ENCODE data around the gene RHOC.
"Not testable (repeated sequence)": the region's sequence is repeated elsewhere in the genome, so short reads cannot be mapped to it uniquely, and the experiment has no call there.

RHOC gene

DNA sequence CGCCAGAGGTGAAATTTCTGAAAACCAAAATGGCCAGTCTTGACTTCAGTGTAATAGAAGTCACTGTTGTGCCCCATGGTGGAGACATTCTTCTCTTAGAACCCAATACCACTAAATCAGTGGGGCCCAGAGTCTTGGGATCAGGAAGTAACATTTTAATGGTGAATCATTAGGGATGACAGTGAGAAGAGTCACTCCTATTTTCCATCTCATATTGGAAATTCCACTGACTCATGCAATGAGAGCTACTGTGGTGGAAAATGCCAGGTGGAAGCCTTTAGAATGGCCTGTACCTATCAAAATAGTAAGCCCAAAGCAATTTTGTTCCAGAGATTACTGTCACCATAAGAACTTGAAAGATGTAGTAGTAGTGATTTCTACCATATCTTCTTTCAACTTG is 28.8 kb upstream of the RHOC start:
- TF ChIP-seq, protein P1, sequence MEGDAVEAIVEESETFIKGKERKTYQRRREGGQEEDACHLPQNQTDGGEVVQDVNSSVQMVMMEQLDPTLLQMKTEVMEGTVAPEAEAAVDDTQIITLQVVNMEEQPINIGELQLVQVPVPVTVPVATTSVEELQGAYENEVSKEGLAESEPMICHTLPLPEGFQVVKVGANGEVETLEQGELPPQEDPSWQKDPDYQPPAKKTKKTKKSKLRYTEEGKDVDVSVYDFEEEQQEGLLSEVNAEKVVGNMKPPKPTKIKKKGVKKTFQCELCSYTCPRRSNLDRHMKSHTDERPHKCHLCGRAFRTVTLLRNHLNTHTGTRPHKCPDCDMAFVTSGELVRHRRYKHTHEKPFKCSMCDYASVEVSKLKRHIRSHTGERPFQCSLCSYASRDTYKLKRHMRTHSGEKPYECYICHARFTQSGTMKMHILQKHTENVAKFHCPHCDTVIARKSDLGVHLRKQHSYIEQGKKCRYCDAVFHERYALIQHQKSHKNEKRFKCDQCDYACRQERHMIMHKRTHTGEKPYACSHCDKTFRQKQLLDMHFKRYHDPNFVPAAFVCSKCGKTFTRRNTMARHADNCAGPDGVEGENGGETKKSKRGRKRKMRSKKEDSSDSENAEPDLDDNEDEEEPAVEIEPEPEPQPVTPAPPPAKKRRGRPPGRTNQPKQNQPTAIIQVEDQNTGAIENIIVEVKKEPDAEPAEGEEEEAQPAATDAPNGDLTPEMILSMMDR (IDR thresholded peaks at IDR 0.05; ENCODE audit: insufficient read depth, low read length, poor library complexity, severe bottlenecking), result no peak
- no peak for TF ChIP-seq EZH2phosphoT487 (conservative IDR thresholded peaks at IDR 0.05; ENCODE audit: low read length)
- Histone ChIP-seq H2AFZ (ENCODE audit: low read depth, low read length, severe bottlenecking) (no peak overlapping the region), H3K4me3 (ENCODE audit: insufficient read depth, low read length, poor library complexity, severe bottlenecking) (no peak overlapping the region), H3K27me3 (ENCODE audit: low read length) (no peaks in the 10 kb centered on the region), H3K4me2 (ENCODE audit: low read depth, low read length, poor library complexity, severe bottlenecking) (no peak overlapping the region), H3K27ac (ENCODE audit: low read depth, low read length) (no peak overlapping the region), H3F3A (ENCODE audit: insufficient read depth) (no peaks in the 10 kb centered on the region), H4K20me1 (ENCODE audit: low read depth, low read length) (no peaks in the 10 kb centered on the region), H3K9me3 (ENCODE audit: insufficient read depth, low read length) (no peaks in the 10 kb centered on the region), H3K79me2 (ENCODE audit: insufficient read depth, low read length) (no peaks in the 10 kb centered on the region), H3K9ac (ENCODE audit: low read length) (no peak overlapping the region), H3K9me2 (replicated peaks; ENCODE audit: insufficient read depth, low read length) (no peaks in the 10 kb centered on the region), H3K36me3 (ENCODE audit: low read length) (no peaks in the 10 kb centered on the region)

DNA sequence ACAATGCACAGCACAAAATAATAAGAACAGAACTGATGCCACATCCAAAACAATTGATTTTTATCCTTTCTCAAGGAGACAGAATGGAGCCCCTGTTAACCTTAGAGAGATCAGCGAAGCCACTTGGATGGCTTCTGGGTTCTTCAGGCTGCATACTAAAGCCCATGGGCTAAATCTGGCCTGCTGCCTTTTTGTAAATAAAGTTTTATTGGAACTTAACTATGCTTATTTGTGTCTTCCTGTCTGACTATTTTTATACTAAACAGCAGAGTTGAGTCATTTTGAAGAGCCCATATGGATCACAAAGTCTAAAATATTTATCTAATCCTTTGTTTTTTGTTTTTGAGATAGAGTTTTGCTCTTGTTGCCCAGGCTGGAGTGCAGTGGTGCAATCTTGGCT is 24.5 kb upstream of the RHOC start:
- H3K9me2 ChIP-seq (replicated peaks; ENCODE audit: insufficient read depth, low read length), result no peaks in the 10 kb centered on the region
- no peaks in the 10 kb centered on the region for H3K36me3 ChIP-seq (ENCODE audit: low read length)
- no peaks in the 10 kb centered on the region for H3K9me3 ChIP-seq (ENCODE audit: insufficient read depth, low read length)
- H3K27ac ChIP-seq (ENCODE audit: low read depth, low read length), result no peak overlapping the region
- no peak for TF ChIP-seq EZH2phosphoT487 (conservative IDR thresholded peaks at IDR 0.05; ENCODE audit: low read length)
- H3K27me3 ChIP-seq (ENCODE audit: low read length), result no peaks in the 10 kb centered on the region
- no peaks in the 10 kb centered on the region for H4K20me1 ChIP-seq (ENCODE audit: low read depth, low read length)
- H3F3A ChIP-seq (ENCODE audit: insufficient read depth), result no peaks in the 10 kb centered on the region
- no peak overlapping the region for H3K4me2 ChIP-seq (ENCODE audit: low read depth, low read length, poor library complexity, severe bottlenecking)
- no peak overlapping the region for H3K9ac ChIP-seq (ENCODE audit: low read length)
- no peaks in the 10 kb centered on the region for H3K79me2 ChIP-seq (ENCODE audit: insufficient read depth, low read length)
- H2AFZ ChIP-seq (ENCODE audit: low read depth, low read length, severe bottlenecking), result no peak overlapping the region
- H3K4me3 ChIP-seq (ENCODE audit: insufficient read depth, low read length, poor library complexity, severe bottlenecking), result no peak overlapping the region

DNA sequence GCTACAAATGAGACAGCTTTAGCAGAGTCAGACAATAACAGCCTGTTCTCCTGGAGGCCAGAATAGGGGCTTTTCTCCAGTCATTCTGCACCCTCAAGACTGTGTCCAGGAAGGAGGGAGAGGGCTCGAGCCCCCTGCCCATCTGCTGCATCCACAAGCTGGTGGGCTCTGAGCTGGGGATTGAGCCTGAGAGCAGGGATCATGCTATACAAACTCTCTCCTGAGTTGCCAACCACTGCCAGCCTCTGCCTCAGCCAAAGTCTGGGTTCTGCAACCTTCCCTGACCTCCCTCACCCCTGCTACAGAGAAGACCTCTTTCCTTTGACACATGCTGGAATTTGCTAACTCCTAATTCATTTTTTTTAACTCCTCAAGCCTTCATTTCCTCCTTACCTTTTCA is 23.0 kb upstream of the RHOC start:
- no peak overlapping the region for H3K4me2 ChIP-seq (ENCODE audit: low read depth, low read length, poor library complexity, severe bottlenecking)
- H2AFZ ChIP-seq (ENCODE audit: low read depth, low read length, severe bottlenecking), result no peak overlapping the region
- H3K9me3 ChIP-seq (ENCODE audit: insufficient read depth, low read length), result no peaks in the 10 kb centered on the region
- TF ChIP-seq, protein P1 (IDR thresholded peaks at IDR 0.05; ENCODE audit: insufficient read depth, low read length, poor library complexity, severe bottlenecking), result no peak
- no peak for TF ChIP-seq EZH2phosphoT487 (conservative IDR thresholded peaks at IDR 0.05; ENCODE audit: low read length)
- no peaks in the 10 kb centered on the region for H3K9me2 ChIP-seq (replicated peaks; ENCODE audit: insufficient read depth, low read length)
- no peaks in the 10 kb centered on the region for H3K27me3 ChIP-seq (ENCODE audit: low read length)
- H3F3A ChIP-seq (ENCODE audit: insufficient read depth), result no peaks in the 10 kb centered on the region
- H3K36me3 ChIP-seq (ENCODE audit: low read length), result no peaks in the 10 kb centered on the region
- no peak overlapping the region for H3K9ac ChIP-seq (ENCODE audit: low read length)
- no peak overlapping the region for H3K4me3 ChIP-seq (ENCODE audit: insufficient read depth, low read length, poor library complexity, severe bottlenecking)
- H3K27ac ChIP-seq (ENCODE audit: low read depth, low read length), result no peak overlapping the region
- no peaks in the 10 kb centered on the region for H3K79me2 ChIP-seq (ENCODE audit: insufficient read depth, low read length)
- no peaks in the 10 kb centered on the region for H4K20me1 ChIP-seq (ENCODE audit: low read depth, low read length)

DNA sequence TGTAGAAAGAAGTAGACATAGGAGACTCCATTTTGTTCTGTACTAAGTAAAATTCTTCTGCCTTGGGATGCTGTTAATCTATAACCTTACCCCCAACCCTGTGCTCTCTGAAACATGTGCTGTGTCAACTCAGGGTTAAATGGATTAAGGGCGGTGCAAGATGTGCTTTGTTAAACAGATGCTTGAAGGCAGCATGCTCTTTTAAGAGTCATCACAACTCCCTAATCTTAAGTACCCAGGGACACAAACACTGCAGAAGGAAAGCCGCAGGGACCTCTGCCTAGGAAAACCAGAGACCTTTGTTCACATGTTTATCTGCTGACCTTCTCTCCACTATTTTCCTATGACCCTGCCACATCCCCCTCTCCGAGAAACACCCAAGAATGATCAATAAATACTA is 22.1 kb upstream of the RHOC start:
- not testable (repeated sequence) for H3K36me3 ChIP-seq (ENCODE audit: low read length); H4K20me1 ChIP-seq (ENCODE audit: low read depth, low read length); H3F3A ChIP-seq (ENCODE audit: insufficient read depth); H3K27me3 ChIP-seq (ENCODE audit: low read length); H3K79me2 ChIP-seq (ENCODE audit: insufficient read depth, low read length); H3K9ac ChIP-seq (ENCODE audit: low read length); H3K4me2 ChIP-seq (ENCODE audit: low read depth, low read length, poor library complexity, severe bottlenecking); H3K27ac ChIP-seq (ENCODE audit: low read depth, low read length); H2AFZ ChIP-seq (ENCODE audit: low read depth, low read length, severe bottlenecking); H3K9me3 ChIP-seq (ENCODE audit: insufficient read depth, low read length); H3K4me3 ChIP-seq (ENCODE audit: insufficient read depth, low read length, poor library complexity, severe bottlenecking); H3K9me2 ChIP-seq (replicated peaks; ENCODE audit: insufficient read depth, low read length)

DNA sequence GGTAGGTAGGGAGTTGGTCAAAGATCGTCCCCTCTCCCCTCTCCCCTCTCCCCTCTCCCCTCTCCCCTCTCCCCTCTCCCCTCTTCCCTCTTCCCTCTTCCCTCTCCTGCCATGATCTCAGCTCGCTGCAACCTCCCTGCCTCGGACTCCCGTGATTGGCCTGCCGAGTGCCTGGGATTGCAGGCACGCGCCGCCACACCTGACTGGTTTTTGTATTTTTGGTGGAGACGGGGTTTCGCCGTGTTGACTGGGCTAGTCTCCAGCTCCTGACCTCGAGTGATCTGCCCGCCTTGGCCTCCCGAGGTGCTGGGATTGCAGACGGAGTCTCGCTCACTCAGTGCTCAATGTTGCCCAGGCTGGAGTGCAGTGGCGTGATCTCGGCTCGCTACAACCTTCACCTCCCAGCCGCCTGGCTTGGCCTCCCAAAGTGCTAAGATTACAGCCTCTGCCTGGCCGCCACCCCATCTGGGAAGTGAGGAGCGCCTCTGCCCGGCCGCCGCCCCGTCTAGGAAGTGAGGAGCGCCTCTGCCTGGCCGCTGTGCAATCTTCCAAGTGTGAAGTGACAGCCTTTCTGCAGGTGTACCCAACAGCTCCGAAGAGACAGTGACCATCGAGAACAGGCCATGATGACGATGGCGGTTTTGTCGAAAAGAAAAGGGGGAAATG is 21.5 kb upstream of the RHOC start:
- not testable (repeated sequence) for H3F3A ChIP-seq (ENCODE audit: insufficient read depth); H4K20me1 ChIP-seq (ENCODE audit: low read depth, low read length); H3K27ac ChIP-seq (ENCODE audit: low read depth, low read length); H3K9me3 ChIP-seq (ENCODE audit: insufficient read depth, low read length); H2AFZ ChIP-seq (ENCODE audit: low read depth, low read length, severe bottlenecking); H3K4me3 ChIP-seq (ENCODE audit: insufficient read depth, low read length, poor library complexity, severe bottlenecking); H3K36me3 ChIP-seq (ENCODE audit: low read length); H3K9me2 ChIP-seq (replicated peaks; ENCODE audit: insufficient read depth, low read length); H3K4me2 ChIP-seq (ENCODE audit: low read depth, low read length, poor library complexity, severe bottlenecking); H3K9ac ChIP-seq (ENCODE audit: low read length); H3K27me3 ChIP-seq (ENCODE audit: low read length); H3K79me2 ChIP-seq (ENCODE audit: insufficient read depth, low read length)

Measured in SU-DHL-6 (cell line).